Natural killer cell treated with Interleukin-12 subunit alpha and Interleukin-12 subunit beta and Interleukin-15 and Interleukin-18, amount 100 ng/mL, for 72 hours (primary cell): ENCODE measurements around the gene PNLIPRP1. TPM values are rescaled to one million over a fixed set of nuclear protein-coding genes. Genes with fewer than 3 reads are reported as not detected.

Source experiments
- ATAC-seq, 2 donors: fragments of 150-1000 bp; cut with Tn5 transposase in 1 of 2; sonication (Bioruptor Pico), chemical (Tn5 transposase) in 1 of 2; 2 replicates each; pipeline ENCODE4 v1.10.0; 2021
- DNase-seq: peaks from one replicate; pipeline ENCODE4 v3.0.0; 2022; ENCODE audit warnings: low spot score
- H3K27ac Mint-ChIP-seq, 2 donors: 1 replicate in 1 of 2; 2 replicates in 1 of 2; pipeline ENCODE4 v1.8.0; 2022; ENCODE audit warnings: mixed read lengths in 2 of 2, mild to moderate bottlenecking in 1 of 2, moderate library complexity in 1 of 2
- H3K27me3 Mint-ChIP-seq, 2 donors: 1 replicate in 1 of 2; 2 replicates in 1 of 2; pipeline ENCODE4 v1.8.0; 2022; ENCODE audit warnings: mixed read lengths in 2 of 2
- H3K36me3 Mint-ChIP-seq: one replicate; pipeline ENCODE4 v1.8.0; 2022; ENCODE audit warnings: mixed read lengths
- H3K4me1 Mint-ChIP-seq, 2 donors: 1 replicate in 1 of 2; 2 replicates in 1 of 2; pipeline ENCODE4 v1.8.0; 2022; ENCODE audit warnings: low read depth in 2 of 2, mixed read lengths in 2 of 2, mild to moderate bottlenecking in 1 of 2
- H3K4me3 Mint-ChIP-seq: one replicate; pipeline ENCODE4 v1.8.0; 2022; ENCODE audit warnings: mixed read lengths
- H3K9me3 Mint-ChIP-seq: 2 replicates; pipeline ENCODE4 v1.8.0; 2022; ENCODE audit warnings: mixed read lengths
- total RNA-seq, 2 donors: library from RNA; stranded (reverse); gene quantifications; one replicate each; pipeline ENCODE4 v1.2.3, GENCODE V29; 2022

The PNLIPRP1 gene
- total RNA-seq, 2 donors from 2014 or later: not detected

GRCh38 chr10:116610443-116611152 lies 19.8 kb downstream of the PNLIPRP1 start:
- no peak overlapping the region for H3K4me3 Mint-ChIP-seq
- ATAC-seq: no peak
- H3K36me3 Mint-ChIP-seq: no peaks in the 10 kb centered on the region
- no peak for DNase-seq
- peaks cover 12 to 19% of the 10 kb centered on the region in 2 donors for H3K27me3 Mint-ChIP-seq
- no peaks in the 10 kb centered on the region for H3K9me3 Mint-ChIP-seq
- no peaks in the 10 kb centered on the region for H3K4me1 Mint-ChIP-seq
- H3K27ac Mint-ChIP-seq: no peak overlapping the region

- ATAC-seq (peak in 1 of 2 donors; percentile 25), DNase-seq (no peak)
- no peak overlapping the region for H3K27ac Mint-ChIP-seq
- no peaks in the 10 kb centered on the region for H3K4me1 Mint-ChIP-seq
- H3K36me3 Mint-ChIP-seq: no peaks in the 10 kb centered on the region
- peaks cover 12 to 19% of the 10 kb centered on the region in 2 donors for H3K27me3 Mint-ChIP-seq
- H3K4me3 Mint-ChIP-seq: no peak overlapping the region
- no peaks in the 10 kb centered on the region for H3K9me3 Mint-ChIP-seq
Measured at GRCh38 chr10:116611153-116611545, 20.4 kb downstream of the PNLIPRP1 start.

- no peak overlapping the region for H3K4me3 Mint-ChIP-seq
- ATAC-seq (no peak), DNase-seq (no peak)
- H3K27me3 Mint-ChIP-seq: peaks cover 12 to 16% of the 10 kb centered on the region in 2 donors
- H3K36me3 Mint-ChIP-seq: no peaks in the 10 kb centered on the region
- H3K4me1 Mint-ChIP-seq: no peaks in the 10 kb centered on the region
- H3K9me3 Mint-ChIP-seq: no peaks in the 10 kb centered on the region
- no peak overlapping the region for H3K27ac Mint-ChIP-seq
Measured at GRCh38 chr10:116612107-116612769, 21.5 kb downstream of the PNLIPRP1 start.

- DNase-seq (no peak), ATAC-seq (no peak)
- H3K36me3 Mint-ChIP-seq: no peaks in the 10 kb centered on the region
- H3K4me3 Mint-ChIP-seq: no peak overlapping the region
- H3K9me3 Mint-ChIP-seq: no peaks in the 10 kb centered on the region
- H3K27me3 Mint-ChIP-seq: peaks cover 14 to 18% of the 10 kb centered on the region in 2 donors
- no peaks in the 10 kb centered on the region for H3K4me1 Mint-ChIP-seq
- no peak overlapping the region for H3K27ac Mint-ChIP-seq
Measured at GRCh38 chr10:116613471-116613870, 22.7 kb downstream of the PNLIPRP1 start.

GRCh38 chr10:116614796-116615195 lies 24.0 kb downstream of the PNLIPRP1 start:
- Mint-ChIP-seq H3K27me3 (peaks cover 9 to 18% of the 10 kb centered on the region in 2 donors), H3K36me3 (no peaks in the 10 kb centered on the region), H3K27ac (no peak overlapping the region), H3K9me3 (no peaks in the 10 kb centered on the region), H3K4me1 (no peaks in the 10 kb centered on the region), H3K4me3 (no peak overlapping the region)
- ATAC-seq (no peak), DNase-seq (no peak)

- no peak overlapping the region for H3K4me3 Mint-ChIP-seq
- no peaks in the 10 kb centered on the region for H3K36me3 Mint-ChIP-seq
- no peak overlapping the region for H3K27ac Mint-ChIP-seq
- H3K27me3 Mint-ChIP-seq: peaks cover 5 to 14% of the 10 kb centered on the region in 2 donors
- ATAC-seq (no peak), DNase-seq (no peak)
- H3K4me1 Mint-ChIP-seq: no peaks in the 10 kb centered on the region
- no peaks in the 10 kb centered on the region for H3K9me3 Mint-ChIP-seq
Measured at GRCh38 chr10:116615199-116615776, 24.5 kb downstream of the PNLIPRP1 start.

- ATAC-seq (peak; percentile 33 to 34), DNase-seq (no peak)
- no peaks in the 10 kb centered on the region for H3K9me3 Mint-ChIP-seq
- no peaks in the 10 kb centered on the region for H3K4me1 Mint-ChIP-seq
- no peak within 1 kb of the TSS for H3K4me3 Mint-ChIP-seq
- no peaks in the 10 kb centered on the region for H3K36me3 Mint-ChIP-seq
- no peak within 1 kb of the TSS for H3K27ac Mint-ChIP-seq
- peaks cover 4 to 18% of the 10 kb centered on the region in 2 donors for H3K27me3 Mint-ChIP-seq
Measured at GRCh38 chr10:116620423-116621400, 30.0 kb downstream of the PNLIPRP1 start, which contains the start of gene PNLIPRP2. Gene PNLIPRP2, plus strand, starts transcription at chr10:116620953.

- no peaks in the 10 kb centered on the region for H3K9me3 Mint-ChIP-seq
- no peaks in the 10 kb centered on the region for H3K36me3 Mint-ChIP-seq
- no peaks in the 10 kb centered on the region for H3K4me1 Mint-ChIP-seq
- H3K27me3 Mint-ChIP-seq: peaks cover 4 to 23% of the 10 kb centered on the region in 2 donors
- H3K27ac Mint-ChIP-seq: no peak overlapping the region
- ATAC-seq: peak in 1 of 2 donors; percentile 5
- H3K4me3 Mint-ChIP-seq: no peak overlapping the region
- no peak for DNase-seq
Measured at GRCh38 chr10:116621476-116621875, 30.7 kb downstream of the PNLIPRP1 start.

- ATAC-seq: peak in 1 of 2 donors; percentile 26
- no peaks in the 10 kb centered on the region for H3K9me3 Mint-ChIP-seq
- no peak overlapping the region for H3K27ac Mint-ChIP-seq
- H3K27me3 Mint-ChIP-seq: peaks cover 7 to 23% of the 10 kb centered on the region in 2 donors
- no peak for DNase-seq
- H3K4me1 Mint-ChIP-seq: no peaks in the 10 kb centered on the region
- H3K4me3 Mint-ChIP-seq: no peak overlapping the region
- no peaks in the 10 kb centered on the region for H3K36me3 Mint-ChIP-seq
Measured at GRCh38 chr10:116621934-116622655, 31.3 kb downstream of the PNLIPRP1 start.

- no peak for DNase-seq
- no peak overlapping the region for H3K4me3 Mint-ChIP-seq
- H3K9me3 Mint-ChIP-seq: no peaks in the 10 kb centered on the region
- no peak overlapping the region for H3K27ac Mint-ChIP-seq
- H3K4me1 Mint-ChIP-seq: no peaks in the 10 kb centered on the region
- H3K27me3 Mint-ChIP-seq: peaks cover 16 to 17% of the 10 kb centered on the region in 2 donors
- no peaks in the 10 kb centered on the region for H3K36me3 Mint-ChIP-seq
- no peak for ATAC-seq
Measured at GRCh38 chr10:116625845-116626244, 35.1 kb downstream of the PNLIPRP1 start.

- Mint-ChIP-seq H3K36me3 (no peaks in the 10 kb centered on the region), H3K4me3 (no peak overlapping the region), H3K27me3 (peaks cover 16% of the 10 kb centered on the region in 2 donors), H3K9me3 (no peaks in the 10 kb centered on the region), H3K27ac (no peak overlapping the region), H3K4me1 (no peaks in the 10 kb centered on the region)
- DNase-seq: no peak
- no peak for ATAC-seq
Measured at GRCh38 chr10:116626815-116627214, 36.1 kb downstream of the PNLIPRP1 start.

- Mint-ChIP-seq H3K4me1 (no peaks in the 10 kb centered on the region), H3K4me3 (no peak overlapping the region), H3K27me3 (peaks cover 10 to 12% of the 10 kb centered on the region in 2 donors), H3K27ac (no peak overlapping the region), H3K36me3 (no peaks in the 10 kb centered on the region), H3K9me3 (no peaks in the 10 kb centered on the region)
- peak; percentile 31 to 50 for ATAC-seq
- no peak for DNase-seq
Measured at GRCh38 chr10:116627386-116627933, 36.7 kb downstream of the PNLIPRP1 start.
